Ishikawa (cell line): ENCODE data around the gene IFNG.

ENCODE experiments used
- CEBPB ChIP-seq: IDR thresholded peaks from 2 replicates; pipeline ENCODE4 v1.6.1; 2012
- CREB1 ChIP-seq: IDR thresholded peaks from 2 replicates; pipeline ENCODE4 v1.6.1; 2012; ENCODE audit warnings: low read depth
- EGR1 ChIP-seq: IDR thresholded peaks from 2 replicates; pipeline ENCODE4 v1.6.1; 2012
- EP300 ChIP-seq: IDR thresholded peaks from 2 replicates; pipeline ENCODE4 v1.6.1; 2012; ENCODE audit warnings: borderline replicate concordance
- FOXM1 ChIP-seq: IDR thresholded peaks from 2 replicates; pipeline ENCODE4 v1.6.1; 2012; ENCODE audit warnings: low read depth, borderline replicate concordance
- NFIC ChIP-seq: IDR thresholded peaks from 2 replicates; pipeline ENCODE4 v1.6.1; 2012
- RAD21 ChIP-seq: IDR thresholded peaks from 2 replicates; pipeline ENCODE4 v1.6.1; 2012; ENCODE audit warnings: low read depth
- TAF1 ChIP-seq: IDR thresholded peaks from 2 replicates; pipeline ENCODE4 v1.6.1; 2012; ENCODE audit warnings: low read depth, mild to moderate bottlenecking
- TEAD4 ChIP-seq: IDR thresholded peaks from 2 replicates; pipeline ENCODE4 v1.6.1; 2012
- YY1 ChIP-seq: IDR thresholded peaks from 2 replicates; pipeline ENCODE4 v1.6.1; 2012; ENCODE audit warnings: low read depth
- ZBTB7A ChIP-seq: IDR thresholded peaks from 2 replicates; pipeline ENCODE4 v1.6.1; 2012; ENCODE audit warnings: low read depth
- TF ChIP-seq, protein P1 (sequence below): IDR thresholded peaks from 2 replicates; pipeline ENCODE4 v1.6.1; 2012; ENCODE audit warnings: low read depth, mild to moderate bottlenecking
- TF ChIP-seq, protein P2 (sequence below): IDR thresholded peaks from 2 replicates; pipeline ENCODE4 v1.6.1; 2012
- TF ChIP-seq, protein P3 (sequence below): IDR thresholded peaks from 2 replicates; pipeline ENCODE4 v1.6.1; 2012

DNA sequence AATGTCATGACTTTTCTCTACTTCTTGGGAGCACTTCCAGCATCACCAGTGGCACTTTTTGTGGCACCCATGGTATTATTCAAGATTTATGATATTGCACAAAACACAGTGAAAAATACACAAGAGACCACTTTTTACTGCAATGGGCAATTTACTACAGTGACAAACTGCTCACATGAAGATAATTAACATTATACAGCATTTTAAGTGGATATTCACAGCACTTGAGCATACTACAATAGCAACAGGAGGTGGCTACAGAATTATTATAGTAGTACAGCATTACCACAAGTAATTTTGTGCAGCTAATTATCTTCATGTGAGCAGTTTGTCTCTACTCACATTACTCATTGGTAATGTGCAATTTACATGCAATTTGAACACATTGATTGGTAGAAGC is 47.7 kb upstream of the IFNG start:
- TF ChIP-seq RAD21 (no peak), EP300 (no peak), TEAD4 (no peak), EGR1 (no peak), CREB1 (no peak), NFIC (no peak), CEBPB (no peak), YY1 (no peak), FOXM1 (no peak), TAF1 (no peak), ZBTB7A (no peak)
- TF ChIP-seq, protein P1, sequence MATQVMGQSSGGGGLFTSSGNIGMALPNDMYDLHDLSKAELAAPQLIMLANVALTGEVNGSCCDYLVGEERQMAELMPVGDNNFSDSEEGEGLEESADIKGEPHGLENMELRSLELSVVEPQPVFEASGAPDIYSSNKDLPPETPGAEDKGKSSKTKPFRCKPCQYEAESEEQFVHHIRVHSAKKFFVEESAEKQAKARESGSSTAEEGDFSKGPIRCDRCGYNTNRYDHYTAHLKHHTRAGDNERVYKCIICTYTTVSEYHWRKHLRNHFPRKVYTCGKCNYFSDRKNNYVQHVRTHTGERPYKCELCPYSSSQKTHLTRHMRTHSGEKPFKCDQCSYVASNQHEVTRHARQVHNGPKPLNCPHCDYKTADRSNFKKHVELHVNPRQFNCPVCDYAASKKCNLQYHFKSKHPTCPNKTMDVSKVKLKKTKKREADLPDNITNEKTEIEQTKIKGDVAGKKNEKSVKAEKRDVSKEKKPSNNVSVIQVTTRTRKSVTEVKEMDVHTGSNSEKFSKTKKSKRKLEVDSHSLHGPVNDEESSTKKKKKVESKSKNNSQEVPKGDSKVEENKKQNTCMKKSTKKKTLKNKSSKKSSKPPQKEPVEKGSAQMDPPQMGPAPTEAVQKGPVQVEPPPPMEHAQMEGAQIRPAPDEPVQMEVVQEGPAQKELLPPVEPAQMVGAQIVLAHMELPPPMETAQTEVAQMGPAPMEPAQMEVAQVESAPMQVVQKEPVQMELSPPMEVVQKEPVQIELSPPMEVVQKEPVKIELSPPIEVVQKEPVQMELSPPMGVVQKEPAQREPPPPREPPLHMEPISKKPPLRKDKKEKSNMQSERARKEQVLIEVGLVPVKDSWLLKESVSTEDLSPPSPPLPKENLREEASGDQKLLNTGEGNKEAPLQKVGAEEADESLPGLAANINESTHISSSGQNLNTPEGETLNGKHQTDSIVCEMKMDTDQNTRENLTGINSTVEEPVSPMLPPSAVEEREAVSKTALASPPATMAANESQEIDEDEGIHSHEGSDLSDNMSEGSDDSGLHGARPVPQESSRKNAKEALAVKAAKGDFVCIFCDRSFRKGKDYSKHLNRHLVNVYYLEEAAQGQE = no peak
- TF ChIP-seq, protein P2, sequence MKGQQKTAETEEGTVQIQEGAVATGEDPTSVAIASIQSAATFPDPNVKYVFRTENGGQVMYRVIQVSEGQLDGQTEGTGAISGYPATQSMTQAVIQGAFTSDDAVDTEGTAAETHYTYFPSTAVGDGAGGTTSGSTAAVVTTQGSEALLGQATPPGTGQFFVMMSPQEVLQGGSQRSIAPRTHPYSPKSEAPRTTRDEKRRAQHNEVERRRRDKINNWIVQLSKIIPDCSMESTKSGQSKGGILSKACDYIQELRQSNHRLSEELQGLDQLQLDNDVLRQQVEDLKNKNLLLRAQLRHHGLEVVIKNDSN = no peak
- TF ChIP-seq, protein P3, sequence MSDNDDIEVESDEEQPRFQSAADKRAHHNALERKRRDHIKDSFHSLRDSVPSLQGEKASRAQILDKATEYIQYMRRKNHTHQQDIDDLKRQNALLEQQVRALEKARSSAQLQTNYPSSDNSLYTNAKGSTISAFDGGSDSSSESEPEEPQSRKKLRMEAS = no peak
